NCI-H1694 treated with DMSO at 0.1 percent for 48 hours (cell line): Measurements from ENCODE around the gene ENAH.

Experiments
- DNase-seq: peaks from one replicate; lab custom pipeline; 2025; lab: John Stamatoyannopoulos, UW

Gene ENAH

GRCh38 chr1:225453797-225454648 lies 198.9 kb downstream of the ENAH start:
- peak; percentile 85 for DNase-seq

GRCh38 chr1:225451840-225452515 lies 200.9 kb downstream of the ENAH start:
- no peak for DNase-seq

- DNase-seq = no peak
These were observed 201.6 kb downstream of the ENAH start for GRCh38 chr1:225451340-225451739.

- DNase-seq = no peak
These were observed 202.3 kb downstream of the ENAH start for GRCh38 chr1:225450491-225451191.

GRCh38 chr1:225449774-225450173 lies 203.1 kb downstream of the ENAH start:
- no peak for DNase-seq

GRCh38 chr1:225449261-225449660 lies 203.7 kb downstream of the ENAH start:
- DNase-seq = no peak

GRCh38 chr1:225448146-225448805 lies 204.6 kb downstream of the ENAH start:
- DNase-seq = no peak

- DNase-seq = no peak
These were observed 205.3 kb downstream of the ENAH start for GRCh38 chr1:225447650-225448089.

- no peak for DNase-seq
These were observed 205.8 kb downstream of the ENAH start for GRCh38 chr1:225446981-225447615.

GRCh38 chr1:225446595-225446960 lies 206.3 kb downstream of the ENAH start:
- no peak for DNase-seq

GRCh38 chr1:225445639-225446594 lies 207.0 kb downstream of the ENAH start:
- DNase-seq = no peak

GRCh38 chr1:225442123-225442505 lies 210.8 kb downstream of the ENAH start:
- no peak for DNase-seq

GRCh38 chr1:225441314-225442122 lies 211.4 kb downstream of the ENAH start:
- no peak for DNase-seq

GRCh38 chr1:225440380-225441221 lies 212.3 kb downstream of the ENAH start:
- no peak for DNase-seq

GRCh38 chr1:225437710-225438437 lies 215.0 kb downstream of the ENAH start:
- no peak for DNase-seq
